GM18873 (cell line): ENCODE results near the gene SRRM2.

Experiments used
- ATAC-seq: cut with Tn5 transposase; IDR thresholded peaks from one replicate; pipeline ENCODE4 v1.9.1; 2021; ENCODE audit warnings: mild to moderate bottlenecking, moderate library complexity, moderate number of reproducible peaks; ENCODE audit not compliant: unreplicated experiment, low FRiP score

The SRRM2 gene

DNA sequence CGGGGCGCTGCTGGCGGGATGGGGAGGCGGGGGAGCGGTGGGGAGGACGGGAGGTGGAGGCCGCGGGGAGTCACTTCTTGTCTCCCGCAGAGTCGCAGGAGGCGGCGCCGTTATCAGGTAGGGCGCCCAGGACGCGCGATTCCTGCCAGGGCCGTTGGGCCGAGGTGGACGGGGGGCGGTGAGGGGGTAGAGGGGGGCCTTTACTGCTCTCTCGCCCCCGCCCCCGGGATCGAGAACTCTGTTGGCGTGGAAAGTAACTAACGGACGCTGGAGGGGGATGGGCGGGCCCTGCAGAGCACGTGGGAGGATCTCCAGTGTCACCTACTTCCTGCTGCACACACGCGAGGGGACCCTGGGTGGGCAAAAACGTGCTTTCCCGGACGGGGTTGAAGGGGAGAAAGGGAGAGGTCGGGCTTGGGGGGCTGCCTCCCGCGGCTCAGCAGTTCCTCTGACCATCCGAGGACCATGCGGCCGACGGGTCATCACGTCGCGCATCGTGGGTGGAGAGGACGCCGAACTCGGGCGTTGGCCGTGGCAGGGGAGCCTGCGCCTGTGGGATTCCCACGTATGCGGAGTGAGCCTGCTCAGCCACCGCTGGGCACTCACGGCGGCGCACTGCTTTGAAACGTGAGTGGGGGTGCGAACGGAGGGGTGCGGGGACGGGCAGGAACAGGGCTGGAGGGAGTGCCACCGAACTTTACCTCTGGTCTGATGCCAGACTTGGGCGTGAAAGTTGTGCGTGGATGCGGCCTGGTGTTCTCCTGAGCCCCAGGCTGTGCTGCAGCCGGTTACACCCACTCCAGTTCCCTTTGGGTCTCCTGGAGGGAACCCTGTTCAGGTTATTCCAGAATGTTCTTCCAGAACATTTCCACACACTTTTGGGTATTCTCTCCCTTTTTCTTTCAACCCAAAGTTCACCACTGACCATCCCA, 65.2 kb downstream of the SRRM2 start:
- no peak for ATAC-seq

DNA sequence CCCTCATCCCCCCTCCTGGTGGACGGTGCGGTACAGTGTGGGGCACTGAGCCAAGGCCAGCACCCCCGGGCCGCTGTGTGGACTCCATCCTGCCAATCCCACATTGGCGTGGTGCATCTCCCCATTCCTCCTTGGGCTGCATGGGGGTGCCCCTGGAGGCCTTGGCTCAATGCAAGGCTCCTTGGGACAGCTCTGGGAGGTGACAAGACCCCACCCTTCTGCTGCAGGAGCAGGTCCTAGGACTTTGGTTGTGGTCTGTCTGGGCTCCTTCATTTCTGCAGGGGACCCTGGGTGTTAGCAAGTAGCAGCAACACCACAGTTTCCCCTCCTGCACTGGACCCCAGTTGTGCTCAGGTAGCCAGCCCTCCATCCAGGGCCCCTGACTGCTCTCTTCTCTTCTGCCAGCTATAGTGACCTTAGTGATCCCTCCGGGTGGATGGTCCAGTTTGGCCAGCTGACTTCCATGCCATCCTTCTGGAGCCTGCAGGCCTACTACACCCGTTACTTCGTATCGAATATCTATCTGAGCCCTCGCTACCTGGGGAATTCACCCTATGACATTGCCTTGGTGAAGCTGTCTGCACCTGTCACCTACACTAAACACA, 65.9 kb downstream of the SRRM2 start:
- no peak for ATAC-seq

- ATAC-seq = no peak
These were observed 66.9 kb downstream of the SRRM2 start for GRCh38 chr16:2819179-2819938.

DNA sequence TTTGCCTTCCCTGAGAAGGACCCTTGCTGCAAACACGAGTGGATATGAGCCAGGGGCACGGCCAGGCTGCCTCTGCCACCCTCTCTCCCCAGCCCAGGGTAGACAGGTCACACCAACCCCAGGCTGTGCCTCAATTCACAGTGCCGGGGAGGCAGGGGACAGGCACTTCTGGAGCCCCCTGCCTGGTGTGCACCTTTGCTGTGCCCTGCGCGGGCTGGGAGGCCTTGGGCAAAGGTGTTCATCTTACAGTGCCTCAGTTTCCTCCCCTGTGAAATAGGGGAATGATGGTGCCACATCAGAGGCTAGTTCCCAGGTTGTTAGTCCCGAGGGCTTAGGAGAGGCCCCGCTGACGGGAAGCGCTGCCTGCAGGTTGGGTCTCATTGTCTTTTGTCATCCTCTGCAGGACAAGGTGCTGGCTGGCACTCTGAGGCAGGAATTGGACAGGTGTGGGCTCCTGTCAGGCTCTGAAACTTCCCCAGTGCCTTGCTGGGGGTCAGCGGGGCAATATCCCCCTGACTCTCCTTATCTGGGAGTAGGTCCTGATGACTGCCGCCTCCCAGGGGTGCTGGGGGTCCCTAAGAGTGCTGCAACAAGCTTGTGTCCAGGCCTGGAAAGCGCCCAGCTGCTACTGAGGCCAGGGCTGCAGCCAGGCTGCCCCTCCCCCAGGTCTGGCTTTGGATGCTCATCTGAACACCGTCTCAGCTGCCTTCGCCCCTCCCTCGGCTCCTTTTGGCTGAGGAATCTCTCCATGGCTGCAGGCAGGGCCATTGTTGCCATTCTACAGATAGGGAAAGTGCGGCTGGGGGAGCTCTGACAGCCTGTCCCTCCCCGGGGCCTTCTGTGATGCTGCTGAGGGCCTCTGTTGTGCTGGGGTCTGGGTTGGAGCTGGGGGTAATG, 67.7 kb downstream of the SRRM2 start:
- ATAC-seq = no peak
